Activated naive CD4-positive, alpha-beta T cell treated with anti-CD3 and anti-CD28 coated beads, Interleukin-2, amount 10 ng/mL, durations not matched to agents 7 days and 5 days (primary cell): ENCODE measurements around the gene ANGPTL7.
"Not testable (repeated sequence)": the region's sequence is repeated elsewhere in the genome, so short reads cannot be mapped to it uniquely, and the experiment has no call there.

Experiments used
- CTCF ChIA-PET: fragments of 350-600 bp; sonication (Branson Sonifier 250); formaldehyde crosslinking; loops from one replicate; lab custom pipeline; 2021; ENCODE audit warnings: antibody characterized with exemption; lab: Charles Lee
- DNase-seq: peaks from one replicate; pipeline ENCODE4 v3.0.0-alpha.2; 2020
- H3K27ac Mint-ChIP-seq: one replicate; pipeline ENCODE4 v1.8.0; 2021; ENCODE audit warnings: mild to moderate bottlenecking, moderate library complexity, mixed read lengths
- H3K27me3 Mint-ChIP-seq: one replicate; pipeline ENCODE4 v1.8.0; 2021; ENCODE audit warnings: mild to moderate bottlenecking, mixed read lengths
- H3K36me3 Mint-ChIP-seq: one replicate; pipeline ENCODE4 v1.8.0; 2021; ENCODE audit warnings: mixed read lengths
- H3K4me1 Mint-ChIP-seq: one replicate; pipeline ENCODE4 v1.8.0; 2021; ENCODE audit warnings: mixed read lengths
- H3K4me3 Mint-ChIP-seq: one replicate; pipeline ENCODE4 v1.8.0; 2021; ENCODE audit warnings: mild to moderate bottlenecking, moderate library complexity, mixed read lengths
- H3K9me3 Mint-ChIP-seq: one replicate; pipeline ENCODE4 v1.8.0; 2021; ENCODE audit warnings: mixed read lengths

ANGPTL7 gene

GRCh38 chr1:11156963-11157362, 32.2 kb upstream of the ANGPTL7 start:
- H3K4me3 Mint-ChIP-seq: no peak overlapping the region
- CTCF ChIA-PET: interaction anchor here (1.2 kb wide), 1 partner anchor 120 kb away, joined by 3 read pairs; no protein-coding TSS in a partner anchor
- no peak overlapping the region for H3K27ac Mint-ChIP-seq
- no peak for DNase-seq
- peaks cover 26% of the 10 kb centered on the region for H3K36me3 Mint-ChIP-seq
- no peaks in the 10 kb centered on the region for H3K27me3 Mint-ChIP-seq
- H3K9me3 Mint-ChIP-seq: no peaks in the 10 kb centered on the region
- peaks cover 8% of the 10 kb centered on the region for H3K4me1 Mint-ChIP-seq

- no peak for DNase-seq
- no peak overlapping the region for H3K4me3 Mint-ChIP-seq
- H3K4me1 Mint-ChIP-seq: peaks cover 8% of the 10 kb centered on the region
- CTCF ChIA-PET: interaction anchor here (1.2 kb wide), 1 partner anchor 120 kb away, joined by 3 read pairs; no protein-coding TSS in a partner anchor
- peaks cover 25% of the 10 kb centered on the region for H3K36me3 Mint-ChIP-seq
- no peaks in the 10 kb centered on the region for H3K9me3 Mint-ChIP-seq
- H3K27me3 Mint-ChIP-seq: no peaks in the 10 kb centered on the region
- H3K27ac Mint-ChIP-seq: peak overlapping the region; percentile 1
Measured at GRCh38 chr1:11157394-11157793, 31.8 kb upstream of the ANGPTL7 start.

- H3K4me3 Mint-ChIP-seq: no peak overlapping the region
- H3K9me3 Mint-ChIP-seq: no peaks in the 10 kb centered on the region
- H3K4me1 Mint-ChIP-seq: peaks cover 8% of the 10 kb centered on the region
- CTCF ChIA-PET: no interaction called here
- no peak for DNase-seq
- no peak overlapping the region for H3K27ac Mint-ChIP-seq
- no peaks in the 10 kb centered on the region for H3K27me3 Mint-ChIP-seq
- peaks cover 20% of the 10 kb centered on the region for H3K36me3 Mint-ChIP-seq
Measured at GRCh38 chr1:11157867-11158266, 31.3 kb upstream of the ANGPTL7 start.

- H3K9me3 Mint-ChIP-seq: no peaks in the 10 kb centered on the region
- CTCF ChIA-PET: no interaction called here
Measured at GRCh38 chr1:11158291-11158690, 30.9 kb upstream of the ANGPTL7 start.

GRCh38 chr1:11158720-11159321, 30.3 kb upstream of the ANGPTL7 start:
- Mint-ChIP-seq H3K36me3 (peaks cover 20% of the 10 kb centered on the region), H3K9me3 (no peaks in the 10 kb centered on the region), H3K27ac (peak overlapping the region; percentile 38), H3K27me3 (no peaks in the 10 kb centered on the region), H3K4me3 (no peak overlapping the region), H3K4me1 (peaks cover 8% of the 10 kb centered on the region)
- CTCF ChIA-PET: no interaction called here
- DNase-seq: no peak

More at GRCh38 chr1:11158291-11158690, 30.9 kb upstream of the ANGPTL7 start:
- no peaks in the 10 kb centered on the region for H3K27me3 Mint-ChIP-seq
- no peak for DNase-seq
- peaks cover 19% of the 10 kb centered on the region for H3K36me3 Mint-ChIP-seq
- peak overlapping the region; percentile 38 for H3K27ac Mint-ChIP-seq
- peaks cover 8% of the 10 kb centered on the region for H3K4me1 Mint-ChIP-seq
- no peak overlapping the region for H3K4me3 Mint-ChIP-seq

- DNase-seq, H3K4me1 Mint-ChIP-seq, H3K9me3 Mint-ChIP-seq, CTCF ChIA-PET, H3K27me3 Mint-ChIP-seq, H3K4me3 Mint-ChIP-seq, H3K27ac Mint-ChIP-seq: not testable (repeated sequence)
- H3K36me3 Mint-ChIP-seq: peaks cover 25% of the 10 kb centered on the region
Measured at GRCh38 chr1:11162752-11163151, 26.4 kb upstream of the ANGPTL7 start.

- DNase-seq, H3K27me3 Mint-ChIP-seq, H3K4me3 Mint-ChIP-seq, CTCF ChIA-PET, H3K4me1 Mint-ChIP-seq, H3K9me3 Mint-ChIP-seq, H3K27ac Mint-ChIP-seq: not testable (repeated sequence)
- H3K36me3 Mint-ChIP-seq: peaks cover 20% of the 10 kb centered on the region
Measured at GRCh38 chr1:11166744-11167143, 22.4 kb upstream of the ANGPTL7 start.

- Mint-ChIP-seq H3K27ac (peak overlapping the region; percentile 19), H3K27me3 (no peaks in the 10 kb centered on the region), H3K36me3 (peaks cover 20% of the 10 kb centered on the region), H3K4me3 (no peak overlapping the region), H3K9me3 (peaks cover 2% of the 10 kb centered on the region), H3K4me1 (no peaks in the 10 kb centered on the region)
- no peak for DNase-seq
- CTCF ChIA-PET: interaction anchor here (1.1 kb wide), 1 partner anchor 11 kb away, joined by 3 read pairs; no protein-coding TSS in a partner anchor
Measured at GRCh38 chr1:11168731-11169130, 20.4 kb upstream of the ANGPTL7 start.

- Mint-ChIP-seq H3K9me3 (peaks cover 2% of the 10 kb centered on the region), H3K27me3 (no peaks in the 10 kb centered on the region), H3K4me1 (no peaks in the 10 kb centered on the region), H3K36me3 (peaks cover 19% of the 10 kb centered on the region), H3K4me3 (no peak overlapping the region), H3K27ac (no peak overlapping the region)
- DNase-seq: no peak
- CTCF ChIA-PET: interaction anchor here (1.1 kb wide), 1 partner anchor 11 kb away, joined by 3 read pairs; no protein-coding TSS in a partner anchor
Measured at GRCh38 chr1:11169202-11169601, 20.0 kb upstream of the ANGPTL7 start.

GRCh38 chr1:11170102-11170501, 19.1 kb upstream of the ANGPTL7 start:
- H3K4me1 Mint-ChIP-seq: no peaks in the 10 kb centered on the region
- peaks cover 17% of the 10 kb centered on the region for H3K36me3 Mint-ChIP-seq
- H3K4me3 Mint-ChIP-seq: no peak overlapping the region
- H3K27me3 Mint-ChIP-seq: no peaks in the 10 kb centered on the region
- peaks cover 2% of the 10 kb centered on the region for H3K9me3 Mint-ChIP-seq
- CTCF ChIA-PET: interaction anchor here (1.1 kb wide), 1 partner anchor 194 kb away, joined by 3 read pairs; no protein-coding TSS in a partner anchor
- no peak for DNase-seq
- H3K27ac Mint-ChIP-seq: no peak overlapping the region

- no peak for DNase-seq
- Mint-ChIP-seq H3K4me1 (no peaks in the 10 kb centered on the region), H3K27me3 (no peaks in the 10 kb centered on the region), H3K4me3 (no peak overlapping the region), H3K9me3 (no peaks in the 10 kb centered on the region), H3K36me3 (peaks cover 4% of the 10 kb centered on the region), H3K27ac (no peak overlapping the region)
- CTCF ChIA-PET: no interaction called here
Measured at GRCh38 chr1:11174261-11174942, 14.8 kb upstream of the ANGPTL7 start.

GRCh38 chr1:11175461-11175860, 13.7 kb upstream of the ANGPTL7 start:
- Mint-ChIP-seq H3K36me3 (peaks cover 4% of the 10 kb centered on the region), H3K4me3 (no peak overlapping the region), H3K4me1 (no peaks in the 10 kb centered on the region), H3K27ac (no peak overlapping the region), H3K9me3 (no peaks in the 10 kb centered on the region), H3K27me3 (no peaks in the 10 kb centered on the region)
- CTCF ChIA-PET: no interaction called here
- no peak for DNase-seq

- no peak overlapping the region for H3K27ac Mint-ChIP-seq
- no peaks in the 10 kb centered on the region for H3K4me1 Mint-ChIP-seq
- DNase-seq: no peak
- peaks cover 5% of the 10 kb centered on the region for H3K36me3 Mint-ChIP-seq
- no peaks in the 10 kb centered on the region for H3K27me3 Mint-ChIP-seq
- no peak overlapping the region for H3K4me3 Mint-ChIP-seq
- no peaks in the 10 kb centered on the region for H3K9me3 Mint-ChIP-seq
- CTCF ChIA-PET: no interaction called here
Measured at GRCh38 chr1:11176081-11176706, 13.0 kb upstream of the ANGPTL7 start.
